ENCODE results near the gene CDK5RAP1. TPM values are rescaled to one million over a fixed set of nuclear protein-coding genes. Genes with fewer than 3 reads are reported as not detected.

CDK5RAP1 gene
- total RNA-seq, 1 experiment from 2014 or later = 56.3 TPM

- TF ChIP-seq FOXJ3 (CRISPR knock-in tag; IDR thresholded peaks at IDR 0.05; ENCODE audit: borderline replicate concordance) = no peak
- no peak for TF ChIP-seq CREM (CRISPR knock-in tag; IDR thresholded peaks at IDR 0.05)
- no peak for TF ChIP-seq ZNF317 (CRISPR knock-in tag; IDR thresholded peaks at IDR 0.05; ENCODE audit: borderline replicate concordance, low read depth)
Observed at GRCh38 chr20:33387177-33387576, 14.1 kb downstream of the CDK5RAP1 start (continued).

- Mint-ChIP-seq H3K9me3 (peaks cover 5% of the 10 kb centered on the region; the same call in 1 of the 2 replicates), H3K4me1 (no peaks in the 10 kb centered on the region), H3K27me3 (ENCODE audit: low read depth) (no peaks in the 10 kb centered on the region), H3K27ac (no peak overlapping the region), H3K36me3 (peaks cover 52% of the 10 kb centered on the region), H3K4me3 (no peak overlapping the region)
- ATAC-seq (no peak), DNase-seq (ENCODE audit: low spot score) (no peak)
- CTCF ChIA-PET = no interaction called here
- TF ChIP-seq ZNF423 (CRISPR knock-in tag; IDR thresholded peaks at IDR 0.05) (no peak), NR2C2 (CRISPR knock-in tag; IDR thresholded peaks at IDR 0.05) (no peak), ELF4 (CRISPR knock-in tag; IDR thresholded peaks at IDR 0.05; ENCODE audit: low read depth) (no peak), USF2 (CRISPR knock-in tag; IDR thresholded peaks at IDR 0.05) (no peak), MYBL2 (CRISPR knock-in tag; IDR thresholded peaks at IDR 0.05) (no peak), AFF4 (CRISPR knock-in tag; IDR thresholded peaks at IDR 0.05; ENCODE audit: borderline replicate concordance) (no peak), FOXK1 (CRISPR knock-in tag; IDR thresholded peaks at IDR 0.05) (no peak), MXD4 (CRISPR knock-in tag; IDR thresholded peaks at IDR 0.05; ENCODE audit: borderline replicate concordance) (no peak), SP1 (CRISPR knock-in tag; conservative IDR thresholded peaks at IDR 0.05) (no peak), KAT7 (CRISPR knock-in tag; IDR thresholded peaks at IDR 0.05; ENCODE audit: borderline replicate concordance) (no peak), ESRRA (CRISPR knock-in tag; IDR thresholded peaks at IDR 0.05; ENCODE audit: borderline replicate concordance) (no peak), AR (CRISPR knock-in tag; IDR thresholded peaks at IDR 0.05) (no peak)
- POLR2A ChIA-PET = interaction anchor here (0.6 kb wide), 1 partner anchor 61 kb away, joined by 4 read pairs; no protein-coding TSS in a partner anchor
Observed at GRCh38 chr20:33386673-33387072, 14.6 kb downstream of the CDK5RAP1 start.

GRCh38 chr20:33377366-33377765, 24.0 kb downstream of the CDK5RAP1 start:
- no peak for ATAC-seq
- no peak overlapping the region for H3K4me3 Mint-ChIP-seq
- no peak for DNase-seq (ENCODE audit: low spot score)
- ChIA-PET CTCF (no interaction called here), POLR2A (no interaction called here)
- no peak overlapping the region for H3K27ac Mint-ChIP-seq
- H3K9me3 Mint-ChIP-seq = no peaks in the 10 kb centered on the region
- H3K27me3 Mint-ChIP-seq (ENCODE audit: low read depth) = no peaks in the 10 kb centered on the region
- H3K4me1 Mint-ChIP-seq = no peaks in the 10 kb centered on the region
- TF ChIP-seq ATF3 (CRISPR knock-in tag; conservative IDR thresholded peaks at IDR 0.05) (no peak), USF1 (CRISPR knock-in tag; IDR thresholded peaks at IDR 0.05) (no peak), ZNF263 (CRISPR knock-in tag; IDR thresholded peaks at IDR 0.05; ENCODE audit: low read depth) (no peak), TCF7 (CRISPR knock-in tag; IDR thresholded peaks at IDR 0.05; ENCODE audit: low read depth) (no peak), NR2C2 (CRISPR knock-in tag; IDR thresholded peaks at IDR 0.05) (no peak)
- H3K36me3 Mint-ChIP-seq = peaks cover 56% of the 10 kb centered on the region

All from WTC11 (cell line).